Nephron (organoid): ENCODE data around the gene MPPED1.

ENCODE experiments used
- H3K27ac Mint-ChIP-seq, 3 experiments: 2 replicates each; pipeline ENCODE4 v1.8.0; 2020; ENCODE audit warnings: mixed read lengths in 3 of 3, mild to moderate bottlenecking in 2 of 3, moderate library complexity in 1 of 3
- H3K27me3 Mint-ChIP-seq: 2 replicates; pipeline ENCODE4 v1.8.0; 2021; ENCODE audit warnings: low read depth, mild to moderate bottlenecking, moderate library complexity, mixed read lengths
- H3K36me3 Mint-ChIP-seq: 2 replicates; pipeline ENCODE4 v1.8.0; 2020; ENCODE audit warnings: low read depth, mixed read lengths
- H3K4me1 Mint-ChIP-seq: 2 replicates; pipeline ENCODE4 v1.8.0; 2020; ENCODE audit warnings: mixed read lengths
- H3K4me3 Mint-ChIP-seq, 3 experiments: 2 replicates each; pipeline ENCODE4 v1.8.0; 2020; ENCODE audit warnings: mild to moderate bottlenecking in 3 of 3, mixed read lengths in 3 of 3, moderate library complexity in 2 of 3
- H3K9me3 Mint-ChIP-seq: 2 replicates; pipeline ENCODE4 v1.8.0; 2020; ENCODE audit warnings: mixed read lengths
- TF ChIP-seq, protein P1 (sequence below), 3 experiments: fragments of 200-600 bp; sonication (generic); IDR thresholded peaks; one replicate each; pipeline ENCODE4 v1.5.0; 2021; ENCODE audit warnings: antibody characterized with exemption in 3 of 3; ENCODE audit not compliant: unreplicated experiment in 3 of 3

MPPED1 gene

DNA sequence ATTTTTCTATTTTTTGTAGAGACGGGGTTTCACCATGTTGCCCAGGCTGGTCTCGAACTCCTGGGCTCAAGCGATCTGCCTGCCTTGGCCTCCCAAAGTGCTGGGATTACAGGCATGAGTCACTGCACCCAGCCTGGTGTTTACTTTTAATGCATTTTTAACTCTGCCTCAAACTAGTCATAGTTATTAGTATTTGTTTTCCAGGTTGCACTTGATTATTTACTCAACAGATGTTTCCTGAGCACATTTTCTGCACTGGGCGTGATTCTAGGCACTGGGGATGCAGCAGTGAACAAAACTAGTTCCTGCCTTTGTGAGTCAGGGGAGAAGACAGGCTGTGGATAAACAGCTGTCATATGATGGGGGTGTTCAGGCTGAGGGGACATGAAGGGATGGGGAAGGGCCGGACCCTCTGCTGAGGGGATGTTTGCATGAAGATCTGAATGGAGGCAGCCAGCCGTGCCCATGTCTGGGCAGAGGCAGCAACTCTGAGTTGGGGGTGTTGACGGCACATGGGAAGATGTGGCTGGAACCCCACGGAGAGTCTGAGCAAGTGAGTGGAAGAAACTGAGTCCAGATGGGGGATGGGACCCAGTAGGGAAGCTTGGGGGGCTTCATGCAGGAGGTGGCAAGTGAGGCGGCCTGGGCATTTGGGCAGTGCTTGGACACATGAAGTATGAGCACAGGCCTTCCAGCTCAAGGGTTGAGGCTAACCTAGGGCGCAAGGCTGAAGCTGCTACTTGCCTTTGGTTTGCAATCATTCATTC is 34.4 kb downstream of the MPPED1 start:
- H3K27ac Mint-ChIP-seq: no peak overlapping the region
- TF ChIP-seq, protein P1, sequence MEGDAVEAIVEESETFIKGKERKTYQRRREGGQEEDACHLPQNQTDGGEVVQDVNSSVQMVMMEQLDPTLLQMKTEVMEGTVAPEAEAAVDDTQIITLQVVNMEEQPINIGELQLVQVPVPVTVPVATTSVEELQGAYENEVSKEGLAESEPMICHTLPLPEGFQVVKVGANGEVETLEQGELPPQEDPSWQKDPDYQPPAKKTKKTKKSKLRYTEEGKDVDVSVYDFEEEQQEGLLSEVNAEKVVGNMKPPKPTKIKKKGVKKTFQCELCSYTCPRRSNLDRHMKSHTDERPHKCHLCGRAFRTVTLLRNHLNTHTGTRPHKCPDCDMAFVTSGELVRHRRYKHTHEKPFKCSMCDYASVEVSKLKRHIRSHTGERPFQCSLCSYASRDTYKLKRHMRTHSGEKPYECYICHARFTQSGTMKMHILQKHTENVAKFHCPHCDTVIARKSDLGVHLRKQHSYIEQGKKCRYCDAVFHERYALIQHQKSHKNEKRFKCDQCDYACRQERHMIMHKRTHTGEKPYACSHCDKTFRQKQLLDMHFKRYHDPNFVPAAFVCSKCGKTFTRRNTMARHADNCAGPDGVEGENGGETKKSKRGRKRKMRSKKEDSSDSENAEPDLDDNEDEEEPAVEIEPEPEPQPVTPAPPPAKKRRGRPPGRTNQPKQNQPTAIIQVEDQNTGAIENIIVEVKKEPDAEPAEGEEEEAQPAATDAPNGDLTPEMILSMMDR (IDR thresholded peaks at IDR 0.05; ENCODE audit: unreplicated experiment in 3 of 3): no peak
- no peaks in the 10 kb centered on the region for H3K9me3 Mint-ChIP-seq
- no peaks in the 10 kb centered on the region for H3K4me1 Mint-ChIP-seq
- no peak overlapping the region for H3K4me3 Mint-ChIP-seq
- peaks cover 16% of the 10 kb centered on the region for H3K27me3 Mint-ChIP-seq
- no peaks in the 10 kb centered on the region for H3K36me3 Mint-ChIP-seq

DNA sequence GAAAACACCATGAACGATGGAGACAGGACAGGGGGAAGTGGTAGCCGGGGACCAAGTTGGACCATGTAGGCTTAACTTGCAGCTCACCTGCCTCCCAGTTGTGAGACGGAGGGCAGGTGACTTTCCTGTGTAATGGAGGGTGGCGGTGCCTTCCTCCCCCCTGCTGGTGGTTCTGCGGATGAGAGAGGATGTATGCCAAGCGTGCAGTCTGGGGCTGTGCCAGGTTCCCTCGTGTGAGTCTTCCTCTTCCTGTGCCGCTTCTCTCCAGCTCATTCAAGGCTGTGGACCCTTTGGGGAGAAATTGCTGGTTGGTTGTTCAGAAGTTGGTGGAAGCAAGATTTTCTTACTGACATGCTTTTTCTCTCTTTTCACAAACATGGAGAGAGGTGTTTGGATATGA is 35.1 kb downstream of the MPPED1 start:
- Mint-ChIP-seq H3K4me3 (no peak overlapping the region), H3K36me3 (no peaks in the 10 kb centered on the region), H3K9me3 (no peaks in the 10 kb centered on the region), H3K4me1 (no peaks in the 10 kb centered on the region), H3K27me3 (peaks cover 11% of the 10 kb centered on the region), H3K27ac (no peak overlapping the region)
- TF ChIP-seq, protein P1 (IDR thresholded peaks at IDR 0.05; ENCODE audit: unreplicated experiment in 3 of 3): no peak

DNA sequence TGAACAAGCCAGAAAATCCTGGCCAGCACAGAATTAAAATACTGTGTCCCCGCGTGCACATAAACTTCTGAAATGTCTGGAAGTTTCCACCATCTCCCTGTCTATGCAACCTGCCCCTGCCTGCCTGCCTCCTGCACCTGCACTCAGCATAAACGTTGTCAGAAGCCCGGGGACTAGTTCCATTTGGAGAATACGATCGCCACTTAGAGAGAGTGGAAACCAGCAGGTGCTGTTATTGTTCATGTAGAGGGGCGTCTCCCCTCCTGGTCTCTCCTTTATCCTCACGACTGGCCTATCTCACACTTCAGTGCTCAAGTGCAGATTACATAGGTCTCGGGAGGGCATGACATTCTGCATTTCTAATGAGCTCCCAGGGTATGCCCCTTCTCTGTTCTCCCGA is 35.6 kb downstream of the MPPED1 start:
- Mint-ChIP-seq H3K4me1 (no peaks in the 10 kb centered on the region), H3K27ac (no peak overlapping the region), H3K27me3 (peaks cover 7% of the 10 kb centered on the region), H3K36me3 (no peaks in the 10 kb centered on the region), H3K4me3 (no peak overlapping the region), H3K9me3 (no peaks in the 10 kb centered on the region)
- TF ChIP-seq, protein P1 (IDR thresholded peaks at IDR 0.05; ENCODE audit: unreplicated experiment in 3 of 3): no peak

DNA sequence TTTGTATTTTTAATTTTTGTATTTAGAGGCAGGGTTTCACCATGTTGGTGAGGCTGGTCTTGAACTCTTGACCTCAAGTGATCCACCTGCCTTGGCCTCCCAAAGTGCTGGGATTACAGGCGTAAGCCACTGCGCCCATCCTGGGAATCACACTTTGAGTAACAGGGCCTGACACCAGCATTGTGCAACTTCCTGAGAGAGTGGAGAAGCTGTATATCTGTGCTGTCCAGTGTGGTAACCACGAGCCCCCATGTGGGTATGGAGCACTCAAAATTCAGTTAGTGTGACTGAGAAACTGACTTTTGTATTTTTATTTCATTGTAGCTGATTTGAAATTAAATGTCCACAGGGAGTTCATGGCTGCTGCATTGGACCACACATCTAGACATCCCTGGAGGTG is 36.2 kb downstream of the MPPED1 start:
- Mint-ChIP-seq H3K27ac (no peak overlapping the region), H3K27me3 (peaks cover 7% of the 10 kb centered on the region), H3K4me3 (no peak overlapping the region), H3K9me3 (no peaks in the 10 kb centered on the region), H3K4me1 (no peaks in the 10 kb centered on the region), H3K36me3 (no peaks in the 10 kb centered on the region)
- TF ChIP-seq, protein P1 (IDR thresholded peaks at IDR 0.05; ENCODE audit: unreplicated experiment in 3 of 3): no peak

DNA sequence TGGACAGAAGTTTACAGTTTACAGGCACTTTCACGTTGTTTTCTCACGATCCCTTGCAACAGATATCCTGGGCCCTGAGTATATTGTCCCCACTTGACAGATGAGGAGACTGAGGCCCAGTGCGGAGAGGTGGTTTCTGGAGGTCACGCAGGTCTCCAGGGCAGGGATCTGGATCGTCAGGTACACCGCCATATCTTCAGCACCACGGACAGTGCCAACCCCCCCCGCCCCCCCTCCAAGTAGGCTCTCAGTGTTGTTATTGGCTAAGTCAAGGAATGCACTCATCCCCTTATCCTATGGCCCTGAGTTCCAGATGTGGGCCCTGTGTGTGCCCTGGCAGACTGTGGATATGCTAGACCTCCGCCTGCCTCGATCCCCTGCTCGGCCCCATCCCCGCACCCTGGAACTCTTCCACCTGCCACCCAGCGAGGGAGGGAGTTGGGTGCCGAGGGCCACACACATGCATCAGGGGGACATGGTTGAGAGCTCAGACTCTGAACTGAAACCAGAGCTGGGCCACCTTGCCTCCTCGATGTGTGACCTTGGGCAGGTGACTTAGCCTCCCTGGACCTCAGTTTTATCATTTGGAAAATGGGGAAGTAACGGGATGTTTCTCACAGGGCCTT is 37.5 kb downstream of the MPPED1 start:
- Mint-ChIP-seq H3K9me3 (no peaks in the 10 kb centered on the region), H3K27me3 (peaks cover 7% of the 10 kb centered on the region), H3K4me3 (no peak overlapping the region), H3K27ac (no peak overlapping the region), H3K4me1 (no peaks in the 10 kb centered on the region), H3K36me3 (no peaks in the 10 kb centered on the region)
- TF ChIP-seq, protein P1 (IDR thresholded peaks at IDR 0.05; ENCODE audit: unreplicated experiment in 3 of 3): no peak

DNA sequence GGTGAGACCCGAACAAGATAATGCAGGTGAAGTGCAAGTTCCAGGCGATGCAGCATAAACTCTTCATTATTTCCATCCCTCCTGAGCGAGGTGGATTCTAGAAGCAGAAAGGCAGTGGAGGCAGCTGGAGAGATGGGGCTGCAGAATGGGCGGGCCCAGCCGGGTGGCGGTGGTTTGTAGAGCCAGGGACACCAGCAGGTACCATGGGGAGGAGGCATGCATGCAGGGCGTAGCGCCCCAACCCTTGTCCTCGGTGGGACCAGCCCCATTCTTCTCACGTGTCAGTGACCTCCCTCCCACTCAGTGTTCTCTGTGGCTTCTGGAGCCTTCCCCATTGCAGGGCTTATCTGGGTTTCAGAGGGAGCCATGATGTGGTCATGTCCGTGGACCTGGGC is 38.0 kb downstream of the MPPED1 start:
- H3K27ac Mint-ChIP-seq: no peak overlapping the region
- H3K4me1 Mint-ChIP-seq: no peaks in the 10 kb centered on the region
- TF ChIP-seq, protein P1 (IDR thresholded peaks at IDR 0.05; ENCODE audit: unreplicated experiment in 3 of 3): no peak
- no peaks in the 10 kb centered on the region for H3K9me3 Mint-ChIP-seq
- H3K4me3 Mint-ChIP-seq: no peak overlapping the region
- H3K27me3 Mint-ChIP-seq: peaks cover 7% of the 10 kb centered on the region
- H3K36me3 Mint-ChIP-seq: no peaks in the 10 kb centered on the region
